ENCODE measurements around the gene MYO15B.

The MYO15B gene

GRCh38 chr17:75587675-75588595, at the start of gene MYO15B:
Gene MYO15B, plus strand, starts transcription at chr17:75587800. Its CDS starts 258 bp downstream, at chr17:75588058.
- peak; percentile 46 to 57 for ATAC-seq

GRCh38 chr17:75539967-75540729, 47.5 kb upstream of the MYO15B start:
- ATAC-seq = no peak

- ATAC-seq = no peak
Observed at GRCh38 chr17:75540923-75541503, 46.6 kb upstream of the MYO15B start.

GRCh38 chr17:75542229-75542628, 45.4 kb upstream of the MYO15B start:
- ATAC-seq = no peak

DNA sequence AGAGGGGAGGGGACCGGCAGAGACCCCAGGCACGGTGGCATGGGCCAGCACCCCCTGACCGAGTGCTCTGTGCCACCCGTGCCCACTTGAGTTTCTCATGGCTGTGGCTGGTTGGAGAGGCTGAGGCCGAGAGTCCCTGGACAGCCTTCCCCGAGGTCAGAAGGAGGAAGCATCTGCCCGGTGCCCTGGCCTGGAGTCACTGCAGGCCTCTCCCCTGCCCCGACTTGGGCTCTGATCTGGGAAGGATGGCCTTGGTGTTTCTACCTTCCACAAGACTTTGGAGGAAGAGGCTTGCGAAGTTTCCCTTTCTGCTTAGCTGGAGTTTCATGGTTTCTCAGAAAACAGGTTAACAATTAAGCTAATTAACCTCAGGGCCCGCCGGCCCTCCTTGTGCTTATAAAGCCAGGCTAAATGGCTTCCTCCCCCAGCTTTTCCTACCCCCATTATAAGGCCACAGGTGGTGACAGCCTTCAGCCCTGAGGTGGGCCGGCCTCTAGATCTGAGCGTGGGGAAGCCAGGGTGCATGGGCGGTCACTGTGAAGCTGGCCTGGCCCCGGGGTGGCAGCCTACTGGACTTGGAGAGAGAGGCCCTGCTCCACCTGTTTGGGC, 44.8 kb upstream of the MYO15B start:
- ATAC-seq = no peak

- no peak for ATAC-seq
Observed at GRCh38 chr17:75544250-75544649, 43.4 kb upstream of the MYO15B start.

- no peak for ATAC-seq
Observed at GRCh38 chr17:75546181-75546580, 41.4 kb upstream of the MYO15B start.

DNA sequence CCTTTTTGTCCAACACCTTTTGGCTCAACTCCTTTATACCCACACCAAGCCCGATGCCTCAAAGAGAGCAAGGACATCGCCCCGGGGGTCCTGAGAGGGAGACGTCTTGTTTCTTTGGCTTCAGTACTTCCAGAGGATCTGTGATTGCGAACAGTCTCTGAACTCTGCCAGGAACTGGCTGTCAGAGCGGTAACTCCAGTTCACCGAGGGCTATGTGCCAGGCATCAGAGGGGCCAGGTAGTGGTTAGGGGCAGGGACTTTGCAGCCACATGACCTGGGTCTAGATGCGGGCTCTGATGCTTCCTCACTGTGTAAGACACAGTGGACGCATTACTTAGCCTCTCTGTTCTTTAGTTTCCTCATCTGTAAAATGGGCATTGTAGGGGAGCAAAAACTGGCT, 40.5 kb upstream of the MYO15B start:
- ATAC-seq = no peak

GRCh38 chr17:75548813-75549212, 38.8 kb upstream of the MYO15B start:
- no peak for ATAC-seq

DNA sequence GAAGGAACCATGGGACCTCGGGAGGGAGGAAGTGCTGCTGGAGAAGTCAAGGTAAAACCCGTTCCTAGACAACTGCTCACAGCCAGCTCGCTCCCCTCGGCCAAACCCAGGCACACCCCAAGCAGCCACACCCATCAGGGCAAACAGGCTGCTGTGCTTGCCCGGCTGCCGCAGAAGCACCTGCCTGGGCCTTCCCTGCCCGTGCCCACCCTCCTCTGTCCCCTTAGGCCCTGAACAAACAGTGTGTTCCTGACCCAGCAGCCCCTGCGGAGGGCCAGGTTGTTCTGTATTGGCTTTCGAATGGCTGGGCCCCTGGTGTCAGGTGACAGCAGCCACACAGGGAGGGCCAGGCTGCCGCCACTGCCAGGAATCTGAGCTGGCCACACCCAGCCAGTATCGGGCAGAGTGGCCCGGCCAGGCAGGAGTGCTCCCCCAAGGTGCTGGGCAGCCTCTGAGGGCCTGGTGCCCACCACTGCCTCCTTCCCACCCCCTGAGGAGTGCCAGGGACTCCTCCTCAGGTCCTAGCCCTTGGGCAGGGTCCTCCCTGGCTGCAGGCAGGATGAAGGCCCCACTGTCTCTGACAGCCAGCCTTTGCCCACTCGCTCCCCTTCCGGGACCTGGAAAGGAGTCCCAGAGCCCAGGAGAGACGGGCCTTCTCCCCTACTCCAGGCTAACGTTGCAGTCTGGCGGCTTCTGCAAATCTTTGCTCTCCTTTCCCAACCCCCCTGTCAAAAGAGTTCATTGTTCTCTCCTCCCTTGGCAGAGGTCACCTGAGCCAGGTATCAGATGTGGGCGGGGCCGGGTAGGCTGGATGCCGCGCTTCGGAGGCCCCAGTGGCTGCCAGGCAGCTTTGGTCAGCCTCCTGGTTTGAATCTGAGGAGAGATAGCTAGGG, 38.1 kb upstream of the MYO15B start:
- ATAC-seq = no peak

GRCh38 chr17:75550139-75550465, 37.5 kb upstream of the MYO15B start:
- no peak for ATAC-seq

- ATAC-seq = no peak
Observed at GRCh38 chr17:75551266-75551665, 36.3 kb upstream of the MYO15B start.

- ATAC-seq = no peak
Observed at GRCh38 chr17:75552425-75553294, 34.9 kb upstream of the MYO15B start.

DNA sequence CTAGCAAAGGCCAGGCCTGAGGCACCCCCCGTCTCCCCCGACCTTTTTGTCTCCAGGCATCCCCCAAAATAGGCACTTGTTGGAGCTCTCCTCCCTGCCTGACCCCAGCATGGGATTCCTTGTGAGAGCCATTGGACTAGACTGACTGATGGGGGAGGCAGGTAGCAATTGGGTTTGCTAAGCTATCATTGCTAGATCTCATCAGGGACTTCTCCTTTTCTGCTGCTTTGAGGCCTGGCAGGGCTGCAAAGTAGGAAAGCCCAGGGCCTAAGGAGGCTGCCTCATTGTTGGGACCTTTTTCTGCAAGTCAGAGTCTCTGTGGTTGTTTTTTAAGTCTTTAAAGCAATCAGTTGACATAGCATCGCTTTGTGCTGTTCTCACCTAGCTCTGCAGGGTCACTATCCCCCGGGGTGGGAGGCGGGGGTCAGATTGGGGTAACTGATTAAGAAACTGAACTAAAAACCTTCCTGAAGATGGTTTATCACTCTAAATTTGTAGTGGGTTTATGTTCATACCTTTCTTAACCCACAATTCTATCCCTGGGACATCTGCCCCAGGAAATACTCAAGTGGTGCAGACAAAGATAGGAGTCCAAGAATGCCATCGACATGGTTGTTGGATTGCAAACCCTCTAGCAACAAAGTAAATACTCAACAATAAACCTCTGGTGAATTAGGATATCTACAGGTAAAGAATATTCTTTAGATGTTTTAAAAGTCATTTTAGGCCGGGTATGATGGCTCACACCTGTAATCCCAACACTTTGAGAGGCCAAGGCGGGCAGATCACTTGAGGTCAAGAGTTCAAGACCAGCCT, 34.1 kb upstream of the MYO15B start:
- ATAC-seq = no peak

- no peak for ATAC-seq
Observed at GRCh38 chr17:75555679-75556153, 31.9 kb upstream of the MYO15B start.

- no peak for ATAC-seq
Observed at GRCh38 chr17:75557075-75557851, 30.3 kb upstream of the MYO15B start.

- ATAC-seq = no peak
Observed at GRCh38 chr17:75557852-75558665, 29.5 kb upstream of the MYO15B start.
